ENCODE results near the gene RNFT2.
"Not testable (repeated sequence)": the region's sequence is repeated elsewhere in the genome, so short reads cannot be mapped to it uniquely, and the experiment has no call there.

The RNFT2 gene

GRCh38 chr12:116710370-116711150, 27.6 kb upstream of the RNFT2 start:
- DNase-seq = no peak

GRCh38 chr12:116712458-116713303, 25.4 kb upstream of the RNFT2 start:
- peak; percentile 97 for DNase-seq

GRCh38 chr12:116713527-116713926, 24.6 kb upstream of the RNFT2 start:
- no peak for DNase-seq

GRCh38 chr12:116714175-116714574, 23.9 kb upstream of the RNFT2 start:
- no peak for DNase-seq

GRCh38 chr12:116717466-116718437, 20.4 kb upstream of the RNFT2 start:
- DNase-seq = peak; percentile 75

GRCh38 chr12:116718655-116719454, 19.3 kb upstream of the RNFT2 start:
- DNase-seq = peak; percentile 99

GRCh38 chr12:116719731-116720528, 18.2 kb upstream of the RNFT2 start:
- DNase-seq = peak; percentile 65

- no peak for DNase-seq
These were observed 15.9 kb upstream of the RNFT2 start for GRCh38 chr12:116722245-116722644.

- peak; percentile 83 for DNase-seq
These were observed 11.4 kb upstream of the RNFT2 start for GRCh38 chr12:116726694-116727093.

GRCh38 chr12:116727261-116727660, 10.9 kb upstream of the RNFT2 start:
- DNase-seq = peak; percentile 55

- DNase-seq = peak; percentile 90
These were observed 10.2 kb upstream of the RNFT2 start for GRCh38 chr12:116727891-116728290.

- no peak for DNase-seq
These were observed 6.3 kb upstream of the RNFT2 start for GRCh38 chr12:116731801-116732200.

- DNase-seq = no peak
These were observed 3.9 kb upstream of the RNFT2 start for GRCh38 chr12:116734156-116734768.

- DNase-seq = no peak
These were observed 3.0 kb upstream of the RNFT2 start for GRCh38 chr12:116735084-116735483.

GRCh38 chr12:116735951-116736599, 2.0 kb upstream of the RNFT2 start:
- DNase-seq = no peak

GRCh38 chr12:116736962-116737773, 947 bp upstream of the RNFT2 start:
- DNase-seq = no peak

- no peak for DNase-seq
These were observed 1.3 kb downstream of the RNFT2 start for GRCh38 chr12:116739381-116739887.

GRCh38 chr12:116742787-116743186, 4.7 kb downstream of the RNFT2 start:
- DNase-seq = not testable (repeated sequence)

GRCh38 chr12:116744766-116745165, 6.7 kb downstream of the RNFT2 start:
- DNase-seq = no peak

Data from DMS79 treated with DMSO at 0.1 percent for 48 hours (cell line).